B cell (primary cell): ENCODE measurements around the gene CORO2A.

Source experiments
- EZH2 ChIP-seq: IDR thresholded peaks from 2 replicates; pipeline ENCODE4 v1.6.1; 2012; ENCODE audit warnings: borderline replicate concordance, low read depth, mild to moderate bottlenecking, moderate library complexity, low read length; ENCODE audit not compliant: insufficient read depth, poor library complexity, severe bottlenecking
- TF ChIP-seq, protein P1 (sequence below): fragments of 200-600 bp; IDR thresholded peaks from one replicate; pipeline ENCODE4 v1.8.0; 2022; ENCODE audit warnings: antibody characterized with exemption, mild to moderate bottlenecking

DNA sequence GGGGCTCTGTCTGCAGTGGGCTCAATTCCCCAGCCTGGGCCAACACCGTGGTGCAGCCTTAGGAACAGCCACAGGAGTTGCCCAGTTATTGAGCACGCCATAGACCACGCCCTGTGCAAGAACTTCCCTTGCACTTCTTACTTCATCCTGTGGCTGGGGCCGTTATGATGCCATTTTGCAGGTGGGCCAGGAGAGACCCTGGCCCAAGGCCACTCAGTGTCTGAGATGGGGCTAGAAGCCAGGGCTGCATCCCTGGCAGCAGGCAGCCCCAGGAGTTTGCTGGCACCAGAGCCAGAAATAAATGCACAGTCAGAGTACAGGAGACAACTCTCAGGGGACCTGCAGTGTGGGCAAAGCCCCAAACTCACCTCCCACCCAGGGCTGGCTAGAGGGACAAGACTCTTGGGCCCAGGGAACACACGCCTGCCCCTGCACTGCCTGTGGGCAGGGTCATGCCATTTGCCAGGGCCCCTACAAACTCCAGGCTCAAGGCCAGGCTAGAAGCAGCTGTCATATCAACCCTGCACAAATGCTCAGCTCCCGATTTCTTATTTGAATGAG lies 6.7 kb downstream of the CORO2A start:
- TF ChIP-seq, protein P1, sequence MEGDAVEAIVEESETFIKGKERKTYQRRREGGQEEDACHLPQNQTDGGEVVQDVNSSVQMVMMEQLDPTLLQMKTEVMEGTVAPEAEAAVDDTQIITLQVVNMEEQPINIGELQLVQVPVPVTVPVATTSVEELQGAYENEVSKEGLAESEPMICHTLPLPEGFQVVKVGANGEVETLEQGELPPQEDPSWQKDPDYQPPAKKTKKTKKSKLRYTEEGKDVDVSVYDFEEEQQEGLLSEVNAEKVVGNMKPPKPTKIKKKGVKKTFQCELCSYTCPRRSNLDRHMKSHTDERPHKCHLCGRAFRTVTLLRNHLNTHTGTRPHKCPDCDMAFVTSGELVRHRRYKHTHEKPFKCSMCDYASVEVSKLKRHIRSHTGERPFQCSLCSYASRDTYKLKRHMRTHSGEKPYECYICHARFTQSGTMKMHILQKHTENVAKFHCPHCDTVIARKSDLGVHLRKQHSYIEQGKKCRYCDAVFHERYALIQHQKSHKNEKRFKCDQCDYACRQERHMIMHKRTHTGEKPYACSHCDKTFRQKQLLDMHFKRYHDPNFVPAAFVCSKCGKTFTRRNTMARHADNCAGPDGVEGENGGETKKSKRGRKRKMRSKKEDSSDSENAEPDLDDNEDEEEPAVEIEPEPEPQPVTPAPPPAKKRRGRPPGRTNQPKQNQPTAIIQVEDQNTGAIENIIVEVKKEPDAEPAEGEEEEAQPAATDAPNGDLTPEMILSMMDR = no peak
- no peak for TF ChIP-seq EZH2
